Body of pancreas (tissue), 4 donors: ENCODE measurements around the gene AKAP7.

ENCODE experiments used
- POLR2A ChIP-seq, 3 donors: fragments of 450-650 bp; IDR thresholded peaks; one replicate each; pipeline ENCODE4 v1.6.1; 2016; ENCODE audit warnings: antibody characterized with exemption in 3 of 3, mild to moderate bottlenecking in 2 of 3
- TF ChIP-seq, protein P1 (sequence below), 7 experiments: fragments of 450-650 bp in 4 of 7; fragments of 200-600 bp in 3 of 7; sonication (generic) in 3 of 7; IDR thresholded peaks; one replicate each; pipeline ENCODE4 v1.5.1; 2016 to 2019; ENCODE audit warnings: antibody characterized with exemption in 7 of 7

DNA sequence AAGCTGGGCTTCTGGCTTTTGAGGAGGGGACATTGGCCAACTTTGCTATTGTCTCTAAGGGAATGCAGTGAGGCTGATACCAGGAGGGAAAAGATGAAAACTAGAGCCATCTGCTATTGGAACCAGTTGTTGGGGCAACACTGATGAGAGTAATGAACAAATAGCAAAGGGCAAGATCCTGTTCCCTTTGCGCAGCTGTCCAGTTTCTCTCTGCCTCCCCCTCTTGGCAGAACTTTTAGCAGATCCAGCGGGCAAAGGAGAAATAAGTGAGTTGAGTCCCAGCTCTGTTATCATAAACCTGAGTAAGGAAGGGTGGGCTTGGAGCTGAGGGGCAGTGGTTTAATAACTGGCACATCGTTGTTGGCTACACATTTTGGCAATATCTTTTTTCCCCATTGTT, 126.8 kb downstream of the AKAP7 start:
- TF ChIP-seq, protein P1, sequence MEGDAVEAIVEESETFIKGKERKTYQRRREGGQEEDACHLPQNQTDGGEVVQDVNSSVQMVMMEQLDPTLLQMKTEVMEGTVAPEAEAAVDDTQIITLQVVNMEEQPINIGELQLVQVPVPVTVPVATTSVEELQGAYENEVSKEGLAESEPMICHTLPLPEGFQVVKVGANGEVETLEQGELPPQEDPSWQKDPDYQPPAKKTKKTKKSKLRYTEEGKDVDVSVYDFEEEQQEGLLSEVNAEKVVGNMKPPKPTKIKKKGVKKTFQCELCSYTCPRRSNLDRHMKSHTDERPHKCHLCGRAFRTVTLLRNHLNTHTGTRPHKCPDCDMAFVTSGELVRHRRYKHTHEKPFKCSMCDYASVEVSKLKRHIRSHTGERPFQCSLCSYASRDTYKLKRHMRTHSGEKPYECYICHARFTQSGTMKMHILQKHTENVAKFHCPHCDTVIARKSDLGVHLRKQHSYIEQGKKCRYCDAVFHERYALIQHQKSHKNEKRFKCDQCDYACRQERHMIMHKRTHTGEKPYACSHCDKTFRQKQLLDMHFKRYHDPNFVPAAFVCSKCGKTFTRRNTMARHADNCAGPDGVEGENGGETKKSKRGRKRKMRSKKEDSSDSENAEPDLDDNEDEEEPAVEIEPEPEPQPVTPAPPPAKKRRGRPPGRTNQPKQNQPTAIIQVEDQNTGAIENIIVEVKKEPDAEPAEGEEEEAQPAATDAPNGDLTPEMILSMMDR (IDR thresholded peaks at IDR 0.05): no peak
- TF ChIP-seq POLR2A (IDR thresholded peaks at IDR 0.05): no peak
